ENCODE results near the gene ZCCHC7.

Gene ZCCHC7

DNA sequence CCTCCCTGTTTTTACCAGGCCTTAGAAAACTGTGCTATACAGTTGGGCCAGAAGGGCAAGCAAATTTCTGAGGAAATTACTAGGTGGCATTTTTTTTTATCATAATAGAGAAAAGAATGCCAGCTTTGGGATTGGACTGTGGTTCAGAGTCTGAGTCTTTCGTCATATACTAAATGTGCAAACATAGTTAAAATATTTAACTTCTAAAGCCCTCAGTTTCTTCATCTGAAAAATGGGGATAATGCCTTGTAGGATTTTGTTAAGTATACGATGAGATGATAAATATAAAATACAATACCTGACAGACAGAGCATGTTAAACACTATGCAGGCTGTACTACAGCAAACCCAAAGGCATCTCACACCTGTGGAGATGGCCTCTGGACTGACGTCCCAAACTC is 214.9 kb downstream of the ZCCHC7 start:
- DNase-seq (ENCODE audit: low read depth in 2 of 2, low spot score in 1 of 2): no peak

DNA sequence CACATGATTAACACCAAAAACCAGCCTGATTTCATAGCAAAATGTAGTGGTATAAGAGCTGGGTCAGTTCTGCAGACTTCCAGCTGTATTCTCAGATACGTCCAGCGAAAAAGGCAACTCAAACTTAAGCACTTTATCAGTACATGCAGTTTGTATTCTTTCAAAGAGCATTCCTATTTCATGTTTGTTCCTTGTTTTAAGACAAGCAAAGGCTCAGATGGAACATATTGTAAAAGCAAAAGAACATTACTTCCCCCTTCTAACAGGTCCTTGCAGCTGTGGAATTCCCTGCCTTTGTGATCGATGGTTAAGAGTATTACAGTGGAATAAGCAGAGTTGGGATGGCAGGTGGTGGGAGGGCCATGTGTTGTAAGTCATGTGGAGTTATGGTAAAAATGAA is 215.8 kb downstream of the ZCCHC7 start:
- no peak for DNase-seq (ENCODE audit: low read depth in 2 of 2, low spot score in 1 of 2)

DNA sequence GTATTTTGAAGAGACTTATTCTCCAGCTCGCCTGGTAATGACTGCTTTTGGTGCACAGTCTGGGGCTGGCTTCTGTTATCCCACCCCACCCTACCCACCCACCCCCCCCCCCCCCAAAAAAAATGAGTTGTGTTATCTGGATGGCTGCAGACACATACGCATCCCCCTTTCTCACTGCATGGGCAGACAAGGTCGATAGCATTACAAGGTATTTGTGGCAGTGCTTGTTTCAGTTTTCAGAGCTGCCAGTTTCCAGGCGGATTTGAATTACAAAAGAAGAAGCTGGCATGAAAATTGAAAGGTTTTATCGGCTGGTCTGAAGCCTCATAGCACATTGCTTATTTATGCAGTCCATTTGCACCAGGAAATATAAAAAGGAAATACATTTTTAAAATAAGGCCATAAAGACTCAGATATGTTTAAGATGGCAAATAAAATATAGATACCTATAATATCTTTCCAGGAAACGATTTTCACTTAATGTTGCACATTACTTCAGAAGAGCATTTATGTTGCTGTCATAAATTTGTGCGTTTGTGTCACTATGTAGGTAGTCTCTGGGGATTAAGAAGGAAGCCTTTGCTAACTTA is 217.0 kb downstream of the ZCCHC7 start:
- DNase-seq (ENCODE audit: low read depth in 2 of 2, low spot score in 1 of 2): no peak

DNA sequence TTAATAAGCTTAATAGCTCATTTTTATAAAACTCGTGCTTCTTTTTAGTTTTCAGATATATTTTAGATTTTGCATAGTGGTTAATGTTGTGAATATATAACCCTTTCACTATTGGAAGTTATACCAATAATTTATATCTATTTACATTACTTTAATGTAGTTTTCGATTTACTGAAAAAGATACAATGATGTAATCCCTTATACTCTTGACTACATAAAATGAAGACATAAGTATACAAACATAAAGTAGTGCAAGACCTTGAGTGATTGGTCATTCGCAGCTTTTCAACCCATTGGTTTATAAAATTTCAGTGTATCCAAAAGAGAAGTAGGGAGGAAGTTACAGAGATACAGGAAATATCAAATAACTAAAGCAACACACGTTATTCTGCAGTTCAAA is 217.8 kb downstream of the ZCCHC7 start:
- DNase-seq (ENCODE audit: low read depth in 2 of 2, low spot score in 1 of 2): no peak

DNA sequence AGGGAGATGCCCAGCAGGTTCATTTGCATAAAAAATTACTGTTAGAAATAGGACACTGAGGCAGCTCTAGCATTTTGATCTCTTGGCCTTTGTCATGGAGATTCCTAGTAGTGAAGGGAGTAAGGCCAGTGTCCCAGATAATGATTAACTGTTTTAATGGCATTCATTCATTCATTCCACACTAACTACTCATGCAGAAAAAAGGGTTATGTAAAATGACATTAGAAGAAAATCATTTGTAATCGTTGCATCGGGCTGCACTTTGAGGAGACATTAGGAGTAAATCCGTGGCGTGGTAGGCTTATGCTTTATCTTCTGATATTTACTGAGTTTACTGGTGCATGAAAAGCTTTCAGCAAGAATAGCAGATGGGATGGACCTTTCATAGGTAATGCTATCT is 219.5 kb downstream of the ZCCHC7 start:
- DNase-seq (ENCODE audit: low read depth in 2 of 2, low spot score in 1 of 2): no peak

DNA sequence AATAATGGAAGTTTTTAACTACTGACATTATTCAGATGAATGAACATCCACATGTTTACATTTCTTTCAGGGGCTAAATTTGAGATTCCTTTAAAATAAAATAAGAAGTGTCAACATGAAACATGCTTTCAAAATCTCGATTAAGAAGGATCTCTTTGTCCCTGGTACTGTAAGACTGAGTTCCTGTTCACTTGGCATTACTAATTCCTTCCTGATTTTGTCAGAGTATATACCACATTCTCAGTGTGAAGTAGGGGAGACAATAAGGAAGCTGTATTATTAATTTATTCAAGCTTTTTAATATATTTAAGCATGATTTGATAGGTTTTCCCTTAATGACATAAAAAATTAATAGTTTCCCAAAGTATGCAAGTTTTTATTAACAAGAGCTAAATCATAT is 220.6 kb downstream of the ZCCHC7 start:
- DNase-seq (ENCODE audit: low read depth in 2 of 2, low spot score in 1 of 2): no peak

DNA sequence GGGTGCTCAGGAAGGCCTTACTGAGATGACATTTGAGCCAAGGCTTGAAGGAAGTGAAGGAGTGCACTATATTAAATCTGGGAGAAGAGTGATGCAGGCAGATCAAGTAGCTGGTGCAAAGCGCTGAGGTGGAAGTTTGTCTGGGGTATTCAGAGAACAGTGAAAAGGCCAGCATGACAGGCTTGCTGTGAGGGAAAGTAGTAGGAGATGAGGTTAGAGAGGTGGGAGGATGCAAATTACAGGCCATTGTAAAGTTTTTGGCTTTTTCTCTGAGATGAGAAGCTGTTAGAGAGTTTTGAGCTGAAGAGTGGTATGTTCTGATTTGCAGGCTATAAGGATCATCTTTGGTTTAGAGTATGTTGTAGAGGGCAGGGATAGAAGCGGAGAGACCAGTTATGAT is 221.3 kb downstream of the ZCCHC7 start:
- DNase-seq (ENCODE audit: low read depth in 2 of 2, low spot score in 1 of 2): no peak

DNA sequence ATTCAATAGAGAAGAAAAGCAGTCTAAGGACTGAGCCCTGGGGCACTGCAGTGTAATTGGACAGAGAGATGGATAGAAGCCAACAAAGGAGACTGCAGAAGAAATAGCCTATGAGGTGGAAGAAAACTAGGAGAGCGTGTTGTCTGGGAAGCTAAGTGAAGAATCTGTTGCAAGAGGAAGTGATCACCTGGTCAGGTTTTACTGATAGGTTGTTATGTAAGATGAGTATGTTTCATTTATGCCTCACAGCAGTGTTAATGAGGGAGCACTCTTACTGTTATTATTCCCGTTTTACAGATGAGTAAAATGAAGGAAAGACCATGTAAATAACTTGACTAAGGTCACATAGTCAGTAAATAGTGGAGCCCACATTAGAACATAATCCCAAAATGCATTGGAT is 222.1 kb downstream of the ZCCHC7 start:
- no peak for DNase-seq (ENCODE audit: low read depth in 2 of 2, low spot score in 1 of 2)

DNA sequence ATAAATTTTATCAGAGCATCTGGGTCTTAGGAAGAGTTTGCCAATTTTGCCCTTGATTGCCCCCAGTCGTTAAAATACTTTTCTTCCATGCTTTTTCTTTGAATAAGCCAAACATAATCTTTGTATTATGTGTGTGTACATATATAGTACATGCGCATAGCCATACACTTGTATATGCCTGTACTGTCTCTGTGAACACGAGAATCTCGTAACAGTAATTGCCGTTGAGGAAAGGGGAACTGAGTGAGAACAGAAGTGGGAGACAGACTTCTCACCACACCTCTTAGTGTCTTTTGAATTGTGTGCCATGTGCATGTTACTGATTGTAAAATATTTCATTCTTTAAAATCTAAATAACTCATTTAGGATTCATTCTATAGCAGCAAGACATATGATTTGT is 222.5 kb downstream of the ZCCHC7 start:
- no peak for DNase-seq (ENCODE audit: low read depth in 2 of 2, low spot score in 1 of 2)

DNA sequence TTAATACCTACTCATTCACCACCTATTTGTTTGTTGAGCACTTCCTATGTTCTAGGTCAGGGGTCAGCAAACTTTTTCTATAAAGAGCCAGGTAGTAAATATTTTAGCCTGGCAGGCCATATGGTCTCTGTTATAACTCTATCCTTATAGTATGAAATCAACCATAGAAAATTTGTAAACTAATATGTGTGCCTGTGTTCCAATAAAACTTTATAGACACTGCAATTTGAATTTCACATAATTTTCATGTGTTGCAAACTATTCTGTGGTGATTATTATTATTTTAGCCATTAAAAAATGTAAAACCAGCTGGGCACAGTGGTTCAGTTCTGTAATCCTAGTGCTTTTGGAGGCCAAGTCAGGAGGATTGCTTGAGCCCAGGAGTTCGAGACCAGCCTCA is 223.3 kb downstream of the ZCCHC7 start:
- DNase-seq (ENCODE audit: low read depth in 2 of 2, low spot score in 1 of 2): no peak

DNA sequence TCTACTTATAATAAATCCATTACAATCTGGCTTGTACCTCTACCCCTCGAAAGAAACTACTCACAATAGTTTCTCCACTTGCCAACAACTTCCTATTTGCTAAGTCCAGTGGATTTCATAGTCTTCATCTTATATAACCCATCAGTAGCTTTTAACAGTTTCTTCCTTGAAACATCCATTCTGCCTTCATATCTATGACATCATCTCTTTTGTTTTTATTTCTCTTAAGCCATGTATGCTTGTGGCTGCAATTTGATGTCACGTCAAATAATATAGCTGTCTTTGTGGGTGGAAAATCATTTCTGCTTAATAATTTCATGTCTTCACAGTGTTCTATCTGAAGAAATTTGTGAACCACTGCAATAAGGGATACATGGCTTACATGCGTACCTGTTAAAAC is 224.7 kb downstream of the ZCCHC7 start:
- no peak for DNase-seq (ENCODE audit: low read depth in 2 of 2, low spot score in 1 of 2)

DNA sequence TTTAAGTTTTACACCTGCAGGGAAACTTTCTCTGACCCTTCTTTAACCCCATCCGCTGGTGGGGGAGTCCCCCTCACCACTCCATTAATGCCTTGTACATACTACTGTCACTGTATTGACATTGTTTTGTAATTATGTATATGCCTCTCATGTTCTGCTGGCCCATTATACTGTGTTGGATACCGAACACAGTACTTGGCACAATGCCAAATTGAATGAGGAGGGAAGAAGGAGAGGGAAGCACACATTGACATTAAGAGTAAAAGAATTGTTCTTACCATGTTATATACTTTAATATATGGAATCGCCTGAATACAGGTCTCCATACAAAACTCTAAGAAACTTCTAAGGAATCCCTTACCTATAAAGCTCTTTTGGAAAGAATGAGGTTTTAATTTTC is 228.5 kb downstream of the ZCCHC7 start:
- no peak for DNase-seq (ENCODE audit: low read depth in 2 of 2, low spot score in 1 of 2)

DNA sequence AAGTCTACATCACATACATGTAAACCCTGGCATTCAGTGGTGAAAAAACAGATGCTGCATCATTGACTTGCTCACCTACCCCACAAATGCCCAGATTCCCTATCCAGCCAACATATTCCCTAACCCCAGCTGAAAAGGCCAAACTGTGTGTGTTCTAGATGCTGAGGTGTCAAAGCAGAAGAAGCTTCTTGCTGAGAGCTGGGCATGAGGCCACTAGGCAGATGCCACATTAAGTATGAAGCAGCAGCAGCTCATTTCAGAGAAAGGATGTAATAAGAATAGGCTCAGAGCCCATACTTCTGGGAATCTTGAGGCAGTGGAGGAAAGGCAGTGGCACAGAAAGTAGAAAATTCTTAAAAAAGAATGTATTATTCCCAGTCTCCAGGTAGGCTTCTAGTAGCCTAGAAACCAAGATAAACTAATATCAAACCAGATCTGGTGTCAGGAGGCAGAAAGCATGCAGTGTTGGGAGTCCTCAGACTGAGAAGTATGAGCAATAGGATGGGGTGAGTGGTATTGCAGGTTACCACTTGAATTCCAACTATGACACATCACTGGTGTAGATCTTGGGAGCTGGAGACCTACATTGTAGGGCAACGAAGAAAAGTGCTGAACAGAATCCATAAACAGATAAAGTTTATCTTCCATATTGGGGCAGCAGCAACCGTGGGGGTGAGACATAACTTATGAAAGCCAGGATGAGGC is 230.3 kb downstream of the ZCCHC7 start:
- DNase-seq (ENCODE audit: low read depth in 2 of 2, low spot score in 1 of 2): no peak

DNA sequence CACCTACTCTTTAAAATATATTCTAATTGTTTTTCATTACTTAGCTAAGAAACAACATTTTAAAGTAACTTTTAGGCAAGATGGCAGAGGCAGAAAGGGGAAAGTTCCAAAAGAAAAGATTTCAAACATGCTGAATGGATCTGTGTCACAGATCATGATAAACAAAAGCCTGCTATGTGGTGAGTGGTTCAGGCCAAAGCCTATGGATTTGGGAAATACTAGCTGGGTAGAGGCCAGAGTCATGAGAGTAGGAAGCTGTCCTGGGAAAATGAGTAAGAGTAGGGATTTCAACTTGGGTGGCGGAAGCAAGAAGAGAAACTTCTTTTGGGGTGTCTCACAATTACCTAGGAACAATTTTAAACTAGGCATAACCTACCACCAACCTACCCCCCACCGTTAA is 233.4 kb downstream of the ZCCHC7 start:
- DNase-seq (ENCODE audit: low read depth in 2 of 2, low spot score in 1 of 2): no peak

DNA sequence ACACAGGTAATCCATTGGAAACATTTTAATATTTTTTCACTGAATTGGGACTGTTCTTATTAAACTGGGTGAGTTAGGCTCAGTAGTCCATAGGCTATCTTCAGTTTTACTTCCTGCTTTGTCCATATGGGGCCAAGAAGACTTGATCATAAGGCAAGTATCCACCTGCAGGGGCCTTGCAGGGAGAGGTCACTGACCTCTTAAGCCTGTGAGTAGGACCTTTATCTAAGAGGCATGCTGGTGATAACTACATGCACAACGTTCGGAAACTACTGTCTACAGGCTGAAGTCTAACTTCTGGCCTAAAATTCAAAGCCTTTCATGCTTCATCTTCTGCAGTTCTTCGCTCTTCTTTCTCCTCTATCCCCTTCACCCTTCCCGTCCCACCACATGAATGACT is 242.1 kb downstream of the ZCCHC7 start:
- DNase-seq (ENCODE audit: low read depth in 2 of 2, low spot score in 1 of 2): no peak

DNA sequence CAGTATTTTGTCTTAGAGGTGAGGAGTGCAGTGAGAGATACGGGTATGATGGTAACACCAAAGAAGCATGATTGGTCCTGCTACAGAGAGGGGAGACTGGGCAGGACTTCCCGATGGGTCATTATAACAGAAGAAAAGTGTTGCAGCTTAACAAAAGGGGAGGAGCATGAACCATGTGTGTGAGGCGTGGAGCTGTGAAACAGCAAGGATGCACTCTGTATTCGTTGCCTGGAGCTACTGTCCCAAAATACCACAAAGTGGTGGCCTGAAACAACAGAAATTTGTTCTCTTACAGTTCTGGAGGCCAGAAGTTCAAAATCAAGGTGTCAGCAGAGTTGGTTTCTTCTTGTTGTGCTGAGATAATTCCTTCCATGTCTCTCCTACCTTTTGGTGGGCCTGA is 242.8 kb downstream of the ZCCHC7 start:
- no peak for DNase-seq (ENCODE audit: low read depth in 2 of 2, low spot score in 1 of 2)

DNA sequence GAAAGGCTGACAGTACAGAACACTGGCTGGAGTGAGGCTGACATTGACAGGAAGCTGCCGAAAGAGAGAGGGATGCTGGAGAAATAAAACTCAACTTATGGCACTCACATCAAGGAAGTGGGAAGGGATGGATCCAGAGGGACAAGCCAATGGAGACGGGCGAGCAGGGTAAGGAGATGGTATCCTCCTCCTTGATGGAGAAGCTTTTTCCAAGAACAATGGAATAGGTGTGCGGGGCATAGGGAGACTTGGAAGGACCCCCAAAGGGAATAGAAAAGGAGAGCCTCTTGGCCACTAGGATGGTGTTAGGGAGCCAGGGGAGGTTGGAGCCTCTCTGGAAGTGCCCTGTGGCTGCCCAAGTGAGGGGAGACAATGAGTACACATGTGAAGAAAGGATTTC is 243.8 kb downstream of the ZCCHC7 start:
- no peak for DNase-seq (ENCODE audit: low read depth in 2 of 2, low spot score in 1 of 2)

DNA sequence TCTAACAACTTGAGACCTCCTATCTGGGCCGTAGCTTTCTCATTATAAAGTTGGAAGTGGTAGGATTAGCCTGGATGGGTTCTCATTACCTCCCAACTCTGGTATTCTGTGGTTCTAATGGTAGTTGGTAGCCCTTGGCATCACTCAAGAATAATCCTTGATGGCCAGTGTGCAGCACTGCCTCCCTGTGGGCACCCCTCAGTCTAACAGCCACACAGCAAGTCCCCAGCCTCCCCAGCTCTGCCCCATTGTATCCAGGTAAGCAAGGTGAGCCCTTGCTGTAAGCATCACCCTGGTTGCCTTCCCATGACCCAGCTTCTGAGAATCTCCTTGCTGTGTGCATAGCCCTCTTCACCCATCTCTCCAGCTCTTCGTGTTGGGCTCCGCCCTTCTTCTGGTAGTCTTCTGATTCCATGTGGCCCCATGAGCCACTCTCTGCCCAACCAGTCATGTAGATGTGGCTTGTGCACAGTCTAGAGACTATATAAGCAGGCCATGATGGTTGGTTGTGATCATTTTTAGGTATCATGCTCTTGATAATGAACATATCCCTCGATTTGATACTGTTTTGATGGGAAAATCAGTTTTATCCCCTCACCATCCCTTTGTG is 244.5 kb downstream of the ZCCHC7 start:
- no peak for DNase-seq (ENCODE audit: low read depth in 2 of 2, low spot score in 1 of 2)

DNA sequence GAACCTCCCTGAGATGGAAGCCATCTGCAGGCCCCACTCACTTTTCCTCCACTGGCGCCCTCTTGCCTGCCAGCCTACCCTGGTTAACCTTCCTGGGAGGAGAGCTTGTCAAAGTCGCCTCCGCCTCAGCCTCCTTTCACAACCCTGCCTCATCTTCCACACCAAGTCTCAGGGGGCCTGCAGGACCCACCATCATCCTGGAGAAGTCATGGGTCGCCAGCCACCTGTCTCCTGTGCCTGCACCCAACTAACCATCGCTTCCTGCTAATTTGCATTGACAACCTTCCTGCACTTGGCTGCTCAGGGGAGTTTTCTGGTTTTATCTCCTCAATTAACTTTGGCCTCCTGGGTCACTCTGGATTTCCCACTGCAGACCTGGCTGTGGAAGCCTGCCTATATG is 249.3 kb downstream of the ZCCHC7 start:
- no peak for DNase-seq (ENCODE audit: low read depth in 2 of 2, low spot score in 1 of 2)

DNA sequence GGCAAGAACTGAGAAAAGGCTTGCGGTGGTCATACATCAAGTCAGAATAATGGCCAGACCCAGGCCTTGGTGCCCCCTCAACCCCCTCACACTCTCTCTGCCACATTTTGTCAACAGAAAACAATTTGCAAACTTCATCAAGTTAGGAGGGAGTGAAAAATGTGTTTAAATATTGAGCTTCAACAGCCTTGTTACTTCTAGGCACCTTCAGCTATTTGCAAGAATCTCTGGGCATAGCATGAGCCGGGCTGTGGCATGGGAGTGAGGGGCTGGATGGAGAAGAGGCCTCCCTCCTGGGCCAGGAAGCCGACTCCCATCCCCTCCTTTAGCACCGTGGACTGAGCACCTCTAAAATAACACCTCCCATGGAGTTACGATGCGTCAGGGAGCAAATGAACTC is 249.9 kb downstream of the ZCCHC7 start:
- DNase-seq (ENCODE audit: low read depth in 2 of 2, low spot score in 1 of 2): no peak

DNA sequence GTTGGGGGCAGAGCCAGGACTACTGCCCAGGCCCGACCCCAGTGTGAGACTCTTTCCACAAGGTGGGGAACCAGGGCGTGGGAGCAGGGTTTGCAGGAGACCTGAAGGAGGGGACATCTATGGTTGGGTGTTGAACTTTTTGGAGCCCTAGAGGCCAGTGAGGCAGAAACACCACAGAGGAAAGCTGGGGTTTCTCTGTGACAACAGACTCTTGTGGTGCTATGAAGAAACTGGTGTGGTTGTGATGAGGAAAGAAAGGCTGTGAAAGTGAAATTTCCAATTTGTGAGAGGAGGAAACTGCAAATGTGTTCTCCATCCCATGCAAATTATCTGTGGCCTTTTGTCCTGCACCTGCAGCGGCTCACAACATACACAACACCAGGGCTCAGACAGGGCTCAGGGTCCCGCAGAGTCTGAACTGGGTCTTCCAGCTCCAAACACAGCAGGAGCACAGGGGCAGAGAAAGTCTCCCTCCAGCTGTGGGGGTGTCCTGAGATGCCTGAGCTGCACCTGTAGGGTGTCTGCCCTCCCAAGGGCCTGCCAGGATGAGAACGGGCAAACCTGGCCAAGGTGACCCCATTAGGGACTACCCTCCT is 250.7 kb downstream of the ZCCHC7 start:
- DNase-seq (ENCODE audit: low read depth in 2 of 2, low spot score in 1 of 2): no peak

Measured in stimulated activated CD8-positive, alpha-beta memory T cell treated with anti-CD3 and anti-CD28 coated beads, Interleukin-4, amount 100 ng/mL, for 1 hour (primary cell).